Measurements from ENCODE around the gene CAB39L. TPM values are rescaled to one million over a fixed set of nuclear protein-coding genes. Genes with fewer than 3 reads are reported as not detected.

CAB39L gene
- total and polyA plus RNA-seq, 2 of the 13 experiments (the other 11 are each of a cell fraction or from before 2014, with no cell fraction given) = 3.1 to 6.1 TPM

GRCh38 chr13:49302222-49302621 is 141.6 kb downstream of the CAB39L start (continued):
- no peak for TF ChIP-seq REST (IDR thresholded peaks at IDR 0.05; ENCODE audit: borderline replicate concordance in 1 of 2, low read depth in 1 of 2, low read length in 2 of 2)
- no peak for TF ChIP-seq EZH2 (conservative IDR thresholded peaks at IDR 0.05; ENCODE audit: low read depth, low read length)
- no peak for TF ChIP-seq ARID5B (CRISPR knock-in tag; IDR thresholded peaks at IDR 0.05)
- no peak for TF ChIP-seq HMG20B (CRISPR knock-in tag; conservative IDR thresholded peaks at IDR 0.05)

All from HepG2 (cell line).